BJ (cell line): Measurements from ENCODE around the gene EVI5. TPM values are rescaled to one million over a fixed set of nuclear protein-coding genes. Genes with fewer than 3 reads are reported as not detected.

Source experiments
- CTCF ChIA-PET: fragments of 350-600 bp; formaldehyde crosslinking; extraction: SDS; loops from one replicate; lab custom pipeline; 2021; ENCODE audit warnings: antibody characterized with exemption, inconsistent platforms; lab: Yijun Ruan, JAX
- POLR2A ChIA-PET: fragments of 300-600 bp; sonication (Branson Sonifier 250); formaldehyde crosslinking; extraction: SDS; loops from one replicate; lab custom pipeline; 2021; ENCODE audit warnings: antibody characterized with exemption; lab: Charles Lee
- DNase-seq: peaks from one replicate; pipeline ENCODE4 v3.0.0-alpha.2; 2011; ENCODE audit warnings: low read depth
- H3K27me3 ChIP-seq: 2 replicates; pipeline ENCODE4 v1.6.0; 2011; ENCODE audit warnings: low read length; ENCODE audit not compliant: control insufficient read depth, insufficient read depth
- H3K36me3 ChIP-seq: 2 replicates; pipeline ENCODE4 v1.5.1; 2011; ENCODE audit warnings: low read length; ENCODE audit not compliant: control insufficient read depth, insufficient read depth
- H3K4me3 ChIP-seq: 2 replicates; pipeline ENCODE4 v1.5.1; 2011; ENCODE audit warnings: low read depth, mild to moderate bottlenecking, control low read depth, low read length
- polyA plus RNA-seq: library from polyadenylated mRNA; depleted of rRNA; stranded (reverse); fragments of >200 nt; gene quantifications from 2 replicates; pipeline ENCODE4 v1.2.3, GENCODE V29; 2011
- TF ChIP-seq, protein P1 (sequence below): IDR thresholded peaks from 2 replicates; pipeline ENCODE4 v1.5.1; 2011; ENCODE audit warnings: low read depth, mild to moderate bottlenecking, control low read depth, inconsistent platforms, low read length, moderate library complexity; ENCODE audit not compliant: insufficient read depth

The EVI5 gene
- polyA plus RNA-seq, 1 experiment = 8.6 TPM

DNA sequence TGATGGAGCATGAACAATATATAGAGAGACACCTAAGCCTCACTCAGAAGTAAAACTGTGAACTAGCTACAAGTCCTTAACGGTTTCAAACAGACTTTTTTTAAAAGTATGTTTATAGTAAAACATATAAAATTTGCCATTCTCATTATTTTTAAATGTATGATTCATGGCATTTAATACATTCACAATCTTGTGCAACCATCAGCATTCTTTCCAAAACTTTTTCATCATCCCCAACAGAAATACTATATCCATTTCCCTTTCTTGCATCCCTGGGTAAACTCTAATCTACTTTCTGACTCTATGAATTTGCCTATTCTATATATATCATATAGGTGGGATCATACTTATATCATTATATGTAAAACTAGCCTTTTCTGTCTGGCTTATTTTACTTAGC, 25.5 kb downstream of the EVI5 start:
- no peak for DNase-seq
- no peak overlapping the region for H3K4me3 ChIP-seq
- no peaks in the 10 kb centered on the region for H3K36me3 ChIP-seq
- ChIA-PET POLR2A (no interaction called here), CTCF (interaction anchor here (0.6 kb wide), 1 partner anchor 40 kb away, joined by 4 read pairs; no protein-coding TSS in a partner anchor)
- TF ChIP-seq, protein P1, sequence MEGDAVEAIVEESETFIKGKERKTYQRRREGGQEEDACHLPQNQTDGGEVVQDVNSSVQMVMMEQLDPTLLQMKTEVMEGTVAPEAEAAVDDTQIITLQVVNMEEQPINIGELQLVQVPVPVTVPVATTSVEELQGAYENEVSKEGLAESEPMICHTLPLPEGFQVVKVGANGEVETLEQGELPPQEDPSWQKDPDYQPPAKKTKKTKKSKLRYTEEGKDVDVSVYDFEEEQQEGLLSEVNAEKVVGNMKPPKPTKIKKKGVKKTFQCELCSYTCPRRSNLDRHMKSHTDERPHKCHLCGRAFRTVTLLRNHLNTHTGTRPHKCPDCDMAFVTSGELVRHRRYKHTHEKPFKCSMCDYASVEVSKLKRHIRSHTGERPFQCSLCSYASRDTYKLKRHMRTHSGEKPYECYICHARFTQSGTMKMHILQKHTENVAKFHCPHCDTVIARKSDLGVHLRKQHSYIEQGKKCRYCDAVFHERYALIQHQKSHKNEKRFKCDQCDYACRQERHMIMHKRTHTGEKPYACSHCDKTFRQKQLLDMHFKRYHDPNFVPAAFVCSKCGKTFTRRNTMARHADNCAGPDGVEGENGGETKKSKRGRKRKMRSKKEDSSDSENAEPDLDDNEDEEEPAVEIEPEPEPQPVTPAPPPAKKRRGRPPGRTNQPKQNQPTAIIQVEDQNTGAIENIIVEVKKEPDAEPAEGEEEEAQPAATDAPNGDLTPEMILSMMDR = no peak
- no peaks in the 10 kb centered on the region for H3K27me3 ChIP-seq

DNA sequence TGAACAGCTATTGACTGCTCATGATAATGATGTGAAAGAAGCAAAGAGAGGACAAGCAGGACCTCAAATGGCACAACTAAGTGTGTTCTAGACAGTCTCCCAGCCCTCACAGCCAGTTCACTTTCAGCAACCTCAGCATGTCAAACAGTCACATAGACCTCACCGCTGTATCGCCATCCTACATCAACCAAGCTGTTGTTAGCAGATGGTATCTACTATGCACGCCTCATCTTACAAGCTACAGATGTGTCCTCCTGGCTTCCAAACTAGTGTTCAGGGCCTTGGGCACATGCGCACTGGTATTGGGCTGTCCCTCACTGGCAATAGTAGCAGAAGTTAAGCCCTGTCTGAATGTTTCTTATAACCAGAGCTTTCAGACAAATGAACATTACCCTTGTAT, 28.4 kb downstream of the EVI5 start:
- Histone ChIP-seq H3K36me3 (no peaks in the 10 kb centered on the region), H3K27me3 (no peaks in the 10 kb centered on the region), H3K4me3 (no peak overlapping the region)
- TF ChIP-seq, protein P1 = no peak
- CTCF ChIA-PET = interaction anchor here (1.2 to 5.1 kb wide), 3 partner anchors 63 to 237 kb away, joined by 3 to 29 read pairs (median 8); partner anchors contain the start of gene RPL5
- POLR2A ChIA-PET = interaction anchor here (0.8 kb wide), 1 partner anchor 83 kb away, joined by 9 read pairs; no protein-coding TSS in a partner anchor
- DNase-seq = no peak

DNA sequence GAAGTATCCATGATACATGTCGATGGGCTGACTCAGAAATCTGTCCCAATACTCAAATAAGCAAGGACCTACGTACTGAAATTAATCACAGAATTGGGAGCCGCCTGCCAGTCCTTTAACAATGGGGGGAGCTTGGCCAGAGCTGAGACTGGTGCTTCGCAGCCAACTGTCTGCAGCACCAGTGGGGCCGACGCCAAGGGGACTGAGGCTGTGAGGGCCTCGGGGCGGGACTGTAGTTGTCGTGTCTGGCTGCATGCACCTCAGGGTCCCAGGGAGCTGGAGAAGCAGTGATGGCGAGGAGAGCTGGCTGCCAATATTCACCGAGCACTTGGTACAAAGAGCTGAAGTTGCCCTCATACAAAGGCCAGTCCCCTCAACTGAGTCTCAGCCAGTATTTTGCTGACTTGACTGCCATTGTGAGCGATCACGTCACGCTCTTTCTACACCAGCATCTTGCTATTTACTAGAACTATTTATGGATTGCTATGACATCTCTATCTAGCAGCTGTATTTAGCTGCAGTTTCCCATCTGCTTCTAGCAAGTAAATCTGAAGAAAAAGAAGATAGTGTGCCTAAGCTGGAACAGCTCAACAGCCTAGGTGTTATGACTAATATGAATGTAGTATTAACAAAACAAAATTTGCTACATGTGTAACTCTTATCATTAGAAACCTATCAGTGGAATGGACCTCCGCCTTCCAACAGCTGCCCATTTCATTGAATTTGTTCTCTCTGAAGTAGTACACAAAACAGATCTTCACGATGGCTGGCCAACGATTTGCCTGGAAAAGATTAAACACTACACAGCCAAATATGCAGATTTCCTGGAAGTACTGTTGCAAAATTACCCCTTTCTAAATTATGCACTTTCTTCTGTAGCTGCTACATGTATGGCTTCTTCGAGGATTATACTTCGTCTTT, 29.1 kb downstream of the EVI5 start:
- no peaks in the 10 kb centered on the region for H3K36me3 ChIP-seq
- TF ChIP-seq, protein P1 = no peak
- ChIA-PET POLR2A (interaction anchor here (0.8 kb wide), 1 partner anchor 84 kb away, joined by 9 read pairs; no protein-coding TSS in a partner anchor), CTCF (interaction anchor here (1.2 to 5.1 kb wide), 3 partner anchors 64 to 238 kb away, joined by 3 to 29 read pairs (median 8); partner anchors contain the start of gene RPL5)
- no peak overlapping the region for H3K4me3 ChIP-seq
- no peaks in the 10 kb centered on the region for H3K27me3 ChIP-seq
- DNase-seq = no peak

DNA sequence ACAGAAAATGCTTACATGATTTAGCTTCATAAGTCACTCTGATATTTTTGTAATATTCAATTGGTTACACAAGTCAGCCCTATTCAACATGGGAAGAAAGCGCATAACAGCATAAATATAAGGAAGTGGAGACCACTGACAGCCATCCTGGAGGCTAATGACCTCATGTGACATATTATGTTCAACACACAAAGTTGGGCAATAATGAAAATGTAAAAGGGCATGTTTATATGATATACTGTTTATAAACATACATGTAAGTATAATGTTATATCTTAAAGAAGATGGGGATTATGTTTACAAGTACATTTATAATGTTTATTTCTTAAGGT, 30.2 kb downstream of the EVI5 start:
- TF ChIP-seq, protein P1 = no peak
- ChIA-PET CTCF (interaction anchor here (0.8 to 5.1 kb wide), 5 partner anchors 9 to 88 kb away, joined by 3 to 29 read pairs (median 3); partner anchors contain the start of gene RPL5), POLR2A (no interaction called here)
- Histone ChIP-seq H3K27me3 (no peaks in the 10 kb centered on the region), H3K4me3 (no peak overlapping the region), H3K36me3 (no peaks in the 10 kb centered on the region)
- no peak for DNase-seq
